Panc1 (cell line): ENCODE data around the gene NME4.

Source experiments
- POLR2AphosphoS5 ChIP-seq: IDR thresholded peaks from 2 replicates; pipeline ENCODE4 v1.6.1; 2012; ENCODE audit warnings: mild to moderate bottlenecking, low read depth, low read length, moderate library complexity
- TF ChIP-seq, protein P1 (sequence below): fragments of 450-650 bp; IDR thresholded peaks from 2 replicates; pipeline ENCODE4 v1.5.1; 2017; ENCODE audit warnings: mild to moderate bottlenecking
- TF ChIP-seq, protein P2 (sequence below), 2 experiments: IDR thresholded peaks; 2 replicates each; pipeline ENCODE4 v1.6.1; 2011 to 2012; ENCODE audit warnings: low read depth in 2 of 2, control low read depth in 1 of 2, low read length in 1 of 2, mild to moderate bottlenecking in 1 of 2, moderate library complexity in 1 of 2; ENCODE audit not compliant: insufficient read depth in 1 of 2

- TF ChIP-seq, protein P1, sequence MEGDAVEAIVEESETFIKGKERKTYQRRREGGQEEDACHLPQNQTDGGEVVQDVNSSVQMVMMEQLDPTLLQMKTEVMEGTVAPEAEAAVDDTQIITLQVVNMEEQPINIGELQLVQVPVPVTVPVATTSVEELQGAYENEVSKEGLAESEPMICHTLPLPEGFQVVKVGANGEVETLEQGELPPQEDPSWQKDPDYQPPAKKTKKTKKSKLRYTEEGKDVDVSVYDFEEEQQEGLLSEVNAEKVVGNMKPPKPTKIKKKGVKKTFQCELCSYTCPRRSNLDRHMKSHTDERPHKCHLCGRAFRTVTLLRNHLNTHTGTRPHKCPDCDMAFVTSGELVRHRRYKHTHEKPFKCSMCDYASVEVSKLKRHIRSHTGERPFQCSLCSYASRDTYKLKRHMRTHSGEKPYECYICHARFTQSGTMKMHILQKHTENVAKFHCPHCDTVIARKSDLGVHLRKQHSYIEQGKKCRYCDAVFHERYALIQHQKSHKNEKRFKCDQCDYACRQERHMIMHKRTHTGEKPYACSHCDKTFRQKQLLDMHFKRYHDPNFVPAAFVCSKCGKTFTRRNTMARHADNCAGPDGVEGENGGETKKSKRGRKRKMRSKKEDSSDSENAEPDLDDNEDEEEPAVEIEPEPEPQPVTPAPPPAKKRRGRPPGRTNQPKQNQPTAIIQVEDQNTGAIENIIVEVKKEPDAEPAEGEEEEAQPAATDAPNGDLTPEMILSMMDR: no peak
- TF ChIP-seq POLR2AphosphoS5: no peak
- TF ChIP-seq, protein P2, sequence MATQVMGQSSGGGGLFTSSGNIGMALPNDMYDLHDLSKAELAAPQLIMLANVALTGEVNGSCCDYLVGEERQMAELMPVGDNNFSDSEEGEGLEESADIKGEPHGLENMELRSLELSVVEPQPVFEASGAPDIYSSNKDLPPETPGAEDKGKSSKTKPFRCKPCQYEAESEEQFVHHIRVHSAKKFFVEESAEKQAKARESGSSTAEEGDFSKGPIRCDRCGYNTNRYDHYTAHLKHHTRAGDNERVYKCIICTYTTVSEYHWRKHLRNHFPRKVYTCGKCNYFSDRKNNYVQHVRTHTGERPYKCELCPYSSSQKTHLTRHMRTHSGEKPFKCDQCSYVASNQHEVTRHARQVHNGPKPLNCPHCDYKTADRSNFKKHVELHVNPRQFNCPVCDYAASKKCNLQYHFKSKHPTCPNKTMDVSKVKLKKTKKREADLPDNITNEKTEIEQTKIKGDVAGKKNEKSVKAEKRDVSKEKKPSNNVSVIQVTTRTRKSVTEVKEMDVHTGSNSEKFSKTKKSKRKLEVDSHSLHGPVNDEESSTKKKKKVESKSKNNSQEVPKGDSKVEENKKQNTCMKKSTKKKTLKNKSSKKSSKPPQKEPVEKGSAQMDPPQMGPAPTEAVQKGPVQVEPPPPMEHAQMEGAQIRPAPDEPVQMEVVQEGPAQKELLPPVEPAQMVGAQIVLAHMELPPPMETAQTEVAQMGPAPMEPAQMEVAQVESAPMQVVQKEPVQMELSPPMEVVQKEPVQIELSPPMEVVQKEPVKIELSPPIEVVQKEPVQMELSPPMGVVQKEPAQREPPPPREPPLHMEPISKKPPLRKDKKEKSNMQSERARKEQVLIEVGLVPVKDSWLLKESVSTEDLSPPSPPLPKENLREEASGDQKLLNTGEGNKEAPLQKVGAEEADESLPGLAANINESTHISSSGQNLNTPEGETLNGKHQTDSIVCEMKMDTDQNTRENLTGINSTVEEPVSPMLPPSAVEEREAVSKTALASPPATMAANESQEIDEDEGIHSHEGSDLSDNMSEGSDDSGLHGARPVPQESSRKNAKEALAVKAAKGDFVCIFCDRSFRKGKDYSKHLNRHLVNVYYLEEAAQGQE (IDR thresholded peaks at IDR 0.05; ENCODE audit: insufficient read depth in 1 of 2, low read depth in 2 of 2, low read length in 1 of 2): no peak
These were observed 17.6 kb downstream of the NME4 start for GRCh38 chr16:414395-415169.
